Parietal lobe (tissue), 2 donors: Measurements from ENCODE around the gene OTUD1. TPM values are rescaled to one million over a fixed set of nuclear protein-coding genes. Genes with fewer than 3 reads are reported as not detected.

Experiments used
- small RNA-seq: library from RNA; depleted of rRNA; stranded (forward); fragments of <200 nt; gene quantifications from one replicate; pipeline ENCODE3, GENCODE V24; 2014; ENCODE audit warnings: low replicate concordance
- total RNA-seq: library from RNA; depleted of rRNA; stranded (reverse); fragments of >200 nt; gene quantifications from one replicate; pipeline ENCODE4 v1.2.3, GENCODE V29; 2014

OTUD1 gene, protein sequence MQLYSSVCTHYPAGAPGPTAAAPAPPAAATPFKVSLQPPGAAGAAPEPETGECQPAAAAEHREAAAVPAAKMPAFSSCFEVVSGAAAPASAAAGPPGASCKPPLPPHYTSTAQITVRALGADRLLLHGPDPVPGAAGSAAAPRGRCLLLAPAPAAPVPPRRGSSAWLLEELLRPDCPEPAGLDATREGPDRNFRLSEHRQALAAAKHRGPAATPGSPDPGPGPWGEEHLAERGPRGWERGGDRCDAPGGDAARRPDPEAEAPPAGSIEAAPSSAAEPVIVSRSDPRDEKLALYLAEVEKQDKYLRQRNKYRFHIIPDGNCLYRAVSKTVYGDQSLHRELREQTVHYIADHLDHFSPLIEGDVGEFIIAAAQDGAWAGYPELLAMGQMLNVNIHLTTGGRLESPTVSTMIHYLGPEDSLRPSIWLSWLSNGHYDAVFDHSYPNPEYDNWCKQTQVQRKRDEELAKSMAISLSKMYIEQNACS
- total RNA-seq, result 13.8 TPM

DNA sequence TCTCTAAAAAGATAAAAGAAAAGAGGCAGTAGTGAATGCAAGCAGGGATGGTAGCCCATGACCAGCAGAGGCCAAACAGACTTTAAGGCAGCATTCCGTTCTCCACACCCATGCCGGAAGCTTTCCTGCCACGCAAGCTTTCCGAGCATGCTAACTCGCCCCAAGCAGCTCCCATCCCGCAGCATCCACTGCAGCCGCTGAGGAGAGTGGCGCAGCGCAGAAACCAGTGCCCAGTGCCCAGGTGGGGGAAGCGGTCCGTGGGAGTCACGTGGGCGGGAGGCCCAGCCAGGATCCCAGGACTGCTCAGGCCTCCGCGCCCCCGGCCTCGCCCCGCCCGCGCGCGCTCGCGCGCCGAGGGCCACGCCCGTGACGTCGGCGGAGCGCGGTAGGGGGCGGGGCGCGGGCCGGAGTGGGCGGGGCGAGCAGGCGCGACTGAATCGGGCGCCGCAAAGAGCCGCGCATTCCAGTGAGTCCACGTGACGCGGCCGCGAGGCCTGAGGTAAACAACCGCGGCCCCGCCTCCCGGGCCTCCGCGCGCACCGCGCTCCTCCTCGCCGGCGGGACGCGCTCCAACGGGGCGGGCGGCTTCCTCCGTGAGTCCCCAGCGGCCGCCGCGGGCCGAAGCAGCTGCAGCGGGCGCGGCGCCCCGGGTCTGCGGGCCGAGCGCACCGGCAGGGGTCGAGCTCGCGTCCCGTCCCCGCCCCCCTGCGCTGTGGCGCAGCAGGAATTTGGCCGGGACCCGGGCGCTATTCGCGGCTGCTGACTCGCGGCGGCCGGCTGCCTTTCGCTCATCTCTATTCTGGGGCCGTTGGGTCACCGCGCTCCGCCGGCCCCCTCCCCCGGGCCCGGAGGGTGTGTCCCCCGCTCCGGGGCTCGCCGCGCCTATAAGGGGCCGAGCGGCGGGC is at the start of gene OTUD1:
TSS of gene OTUD1 (plus strand) at position 529 of the 905 bp plus-strand sequence. CDS start 383 bp downstream, outside the sequence.

Small RNAs within 50 kb of the gene (small RNA-seq; reads per million reads assigned to genes)
- gene MIR1254-2, result not detected

Other genes starting within 250 kb of the OTUD1 start
- gene PTF1A, start 246.8 kb upstream of the OTUD1 start, total RNA-seq, result not detected
- 0.31 TPM for gene C10orf67, start 94.3 kb upstream of the OTUD1 start, total RNA-seq